ENCODE results near the gene VPS26C. TPM values are rescaled to one million over a fixed set of nuclear protein-coding genes. Genes with fewer than 3 reads are reported as not detected.
"Not testable (repeated sequence)": the region's sequence is repeated elsewhere in the genome, so short reads cannot be mapped to it uniquely, and the experiment has no call there.

Gene VPS26C
- total and polyA plus RNA-seq, 9 of the 15 experiments (the other 6 are each of a cell fraction or from before 2014, with no cell fraction given) = 32.8 to 48.7 (median 42.1) TPM

- H2AFZ ChIP-seq (ENCODE audit: low read depth, low read length); CTCF ChIA-PET (ENCODE audit: low intra/inter-chr PET ratio); BruUV-seq (replicated peaks); H3K9ac ChIP-seq (ENCODE audit: insufficient read depth in 1 of 2, low read depth in 2 of 2, low read length in 2 of 2); POLR2A ChIA-PET; H3K79me2 ChIP-seq (ENCODE audit: control insufficient read depth, insufficient read depth, low read length); DNase-seq (ENCODE audit: extremely low read depth in 1 of 4, low spot score in 3 of 4); H3K9me1 ChIP-seq (ENCODE audit: control insufficient read depth, insufficient read depth, low read length); H3K4me3 ChIP-seq; in situ Hi-C loops (cut with MboI); FAIRE-seq; H3K27ac ChIP-seq (ENCODE audit: extremely low read depth, low read depth, low read length); ATAC-seq; H3K36me3 ChIP-seq (ENCODE audit: control insufficient read depth, insufficient read depth, low read length); H3K4me1 ChIP-seq (replicated peaks in 1 of 2; ENCODE audit: control insufficient read depth in 2 of 2, insufficient read depth in 2 of 2, low read length in 2 of 2); H4K20me1 ChIP-seq (replicated peaks; ENCODE audit: control insufficient read depth, insufficient read depth, low read length); H3K9me3 ChIP-seq (replicated peaks; ENCODE audit: control insufficient read depth, insufficient read depth, low read depth, low read length); H3K27me3 ChIP-seq (ENCODE audit: control insufficient read depth in 2 of 2, insufficient read depth in 2 of 2, low read length in 2 of 2); H3K4me2 ChIP-seq (ENCODE audit: insufficient read depth, low read length); intact Hi-C loops (cut with micrococcal nuclease): not testable (repeated sequence)
- TF ChIP-seq ZNF146 (CRISPR knock-in tag; IDR thresholded peaks at IDR 0.05; ENCODE audit: unreplicated experiment) (peak; percentile 91), HDAC2 (IDR thresholded peaks at IDR 0.05) (peak; percentile 44; the same call in 1 of the 2 replicates), KDM1A (IDR thresholded peaks at IDR 0.05) (peak; percentile 45 to 62; a peak in 2 of 4 replicates), BCOR (IDR thresholded peaks at IDR 0.05) (peak; percentile 86), SMARCA5 (IDR thresholded peaks at IDR 0.05) (0 out of 2 replicates have a peak, but pooled peaks have one; percentile 52)
- 14% methylated on average over 2 of the region's 2 CpGs for WGBS (ENCODE audit: insufficient coverage, low coverage, missing lambda C conversion rate)
Measured at GRCh38 chr21:37316072-37316471, 48.9 kb upstream of the VPS26C start.

GRCh38 chr21:37300114-37300751, 33.1 kb upstream of the VPS26C start:
- POLR2A ChIA-PET = interaction anchor here (0.6 to 1.2 kb wide), 4 partner anchors 9 to 66 kb away, joined by 3 to 6 read pairs (median 4); no protein-coding TSS in a partner anchor
- Histone ChIP-seq H3K27me3 (ENCODE audit: control insufficient read depth in 2 of 2, insufficient read depth in 2 of 2, low read length in 2 of 2) (peaks cover 0 to 11% of the 10 kb centered on the region in 2 experiments; a peak in 2 of 5 replicates), H3K79me2 (ENCODE audit: control insufficient read depth, insufficient read depth, low read length) (no peaks in the 10 kb centered on the region), H2AFZ (ENCODE audit: low read depth, low read length) (peak overlapping the region; percentile 22; the same call in 1 of the 2 replicates), H3K4me3 (no peak overlapping the region), H3K9ac (ENCODE audit: insufficient read depth in 1 of 2, low read depth in 2 of 2, low read length in 2 of 2) (no peak overlapping the region), H4K20me1 (replicated peaks; ENCODE audit: control insufficient read depth, insufficient read depth, low read length) (no peaks in the 10 kb centered on the region), H3K27ac (ENCODE audit: extremely low read depth, low read depth, low read length) (no peak overlapping the region), H3K4me2 (ENCODE audit: insufficient read depth, low read length) (no peak overlapping the region), H3K4me1 (replicated peaks in 1 of 2; ENCODE audit: control insufficient read depth in 2 of 2, insufficient read depth in 2 of 2, low read length in 2 of 2) (peaks cover 0 to 3% of the 10 kb centered on the region in 2 experiments; a peak in 2 of 5 replicates), H3K36me3 (ENCODE audit: control insufficient read depth, insufficient read depth, low read length) (no peaks in the 10 kb centered on the region), H3K9me3 (replicated peaks; ENCODE audit: control insufficient read depth, insufficient read depth, low read depth, low read length) (no peaks in the 10 kb centered on the region), H3K9me1 (ENCODE audit: control insufficient read depth, insufficient read depth, low read length) (no peaks in the 10 kb centered on the region)
- intact Hi-C loops (cut with micrococcal nuclease) (no loop called here), in situ Hi-C loops (cut with MboI) (no loop called here)
- ATAC-seq (no peak), DNase-seq (ENCODE audit: extremely low read depth in 1 of 4, low spot score in 3 of 4) (no peak), FAIRE-seq (no peak)
- WGBS (ENCODE audit: insufficient coverage, low coverage, missing lambda C conversion rate) = 23% methylated on average over 4 of the region's 4 CpGs
- CTCF ChIA-PET (ENCODE audit: low intra/inter-chr PET ratio) = no interaction called here
- BruUV-seq (replicated peaks) = no TSS peak
- TF ChIP-seq ATF3 (IDR thresholded peaks at IDR 0.05) (peak; percentile 91), ATF3 (CRISPR knock-in tag; conservative IDR thresholded peaks at IDR 0.05) (no peak), NR0B1 (IDR thresholded peaks at IDR 0.05; ENCODE audit: partially characterized antibody) (no peak), ZNF316 (IDR thresholded peaks at IDR 0.05) (peak; percentile 78), CEBPG (CRISPR knock-in tag; IDR thresholded peaks at IDR 0.05) (no peak), CEBPG (tag; conservative IDR thresholded peaks at IDR 0.05 in 1 of 2, IDR thresholded peaks at IDR 0.05 in 1 of 2) (peak; percentile 86 to 89), CEBPB (tag; IDR thresholded peaks at IDR 0.05) (peak; percentile 87), MAFG (tag; conservative IDR thresholded peaks at IDR 0.05) (peak; percentile 44), L3MBTL2 (IDR thresholded peaks at IDR 0.05) (0 out of 2 replicates have a peak, but pooled peaks have one; percentile 12)

Data from K562 (cell line).